NCI-H2029 (cell line): ENCODE data around the gene APOBEC2.

Source experiments
- DNase-seq: peaks from one replicate; lab custom pipeline; 2025; lab: John Stamatoyannopoulos, UW

APOBEC2 gene

DNA sequence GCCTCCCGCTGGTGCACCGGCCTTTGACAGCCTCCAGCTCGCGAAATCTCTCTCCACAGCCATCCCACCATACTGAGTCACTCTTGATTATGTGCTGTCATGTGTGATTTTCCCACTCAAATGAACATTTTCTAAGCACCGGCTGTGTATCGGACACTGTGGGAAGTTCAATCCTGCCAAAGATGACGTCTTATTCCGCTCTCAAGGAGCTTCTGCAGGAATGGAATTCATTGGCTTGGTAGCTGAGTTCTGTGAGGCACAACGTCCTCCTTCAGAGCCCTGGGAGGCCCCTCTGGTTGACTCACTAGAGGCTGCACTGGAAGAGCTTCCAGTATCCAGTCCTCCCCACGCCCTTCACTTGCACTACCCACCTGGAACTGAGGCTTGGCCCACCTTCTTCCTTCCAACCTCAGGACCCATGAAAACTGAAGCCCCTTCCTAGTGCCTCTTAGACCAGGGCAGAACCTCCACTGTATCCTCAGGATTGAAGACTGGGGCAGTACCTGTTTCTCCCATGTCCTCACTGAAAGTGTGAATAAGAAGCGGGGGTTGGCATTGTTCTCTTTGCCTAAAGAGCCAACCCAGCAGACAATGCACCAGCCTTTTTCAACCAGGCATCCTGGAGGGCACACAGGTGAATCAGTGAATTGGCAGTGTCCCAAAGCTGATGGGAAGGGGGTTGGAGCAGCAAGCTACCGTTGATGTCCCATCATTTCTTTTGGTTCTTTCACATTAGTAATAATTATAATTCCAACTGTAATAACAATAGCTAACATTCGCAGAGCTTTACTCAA, 15.7 kb upstream of the APOBEC2 start:
- no peak for DNase-seq

DNA sequence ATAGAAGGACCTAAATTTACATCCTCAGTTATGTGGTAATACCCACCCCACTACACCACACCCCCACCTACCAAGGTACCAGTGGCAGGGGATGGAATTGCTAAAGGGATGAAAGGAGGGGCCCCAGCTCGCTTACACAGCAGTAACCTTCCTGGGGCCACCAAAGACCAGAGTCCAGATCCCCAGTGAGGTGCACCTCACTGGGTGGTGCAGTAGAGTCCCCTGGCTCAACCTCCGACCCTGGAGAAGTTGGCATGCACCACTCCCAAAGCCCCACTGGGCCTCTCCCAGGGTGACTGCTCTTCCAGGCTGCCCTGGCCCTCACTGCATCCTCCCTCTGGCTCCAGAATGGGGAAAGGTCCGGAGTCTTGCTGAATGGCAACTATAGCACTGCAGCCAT, 14.8 kb upstream of the APOBEC2 start:
- no peak for DNase-seq

DNA sequence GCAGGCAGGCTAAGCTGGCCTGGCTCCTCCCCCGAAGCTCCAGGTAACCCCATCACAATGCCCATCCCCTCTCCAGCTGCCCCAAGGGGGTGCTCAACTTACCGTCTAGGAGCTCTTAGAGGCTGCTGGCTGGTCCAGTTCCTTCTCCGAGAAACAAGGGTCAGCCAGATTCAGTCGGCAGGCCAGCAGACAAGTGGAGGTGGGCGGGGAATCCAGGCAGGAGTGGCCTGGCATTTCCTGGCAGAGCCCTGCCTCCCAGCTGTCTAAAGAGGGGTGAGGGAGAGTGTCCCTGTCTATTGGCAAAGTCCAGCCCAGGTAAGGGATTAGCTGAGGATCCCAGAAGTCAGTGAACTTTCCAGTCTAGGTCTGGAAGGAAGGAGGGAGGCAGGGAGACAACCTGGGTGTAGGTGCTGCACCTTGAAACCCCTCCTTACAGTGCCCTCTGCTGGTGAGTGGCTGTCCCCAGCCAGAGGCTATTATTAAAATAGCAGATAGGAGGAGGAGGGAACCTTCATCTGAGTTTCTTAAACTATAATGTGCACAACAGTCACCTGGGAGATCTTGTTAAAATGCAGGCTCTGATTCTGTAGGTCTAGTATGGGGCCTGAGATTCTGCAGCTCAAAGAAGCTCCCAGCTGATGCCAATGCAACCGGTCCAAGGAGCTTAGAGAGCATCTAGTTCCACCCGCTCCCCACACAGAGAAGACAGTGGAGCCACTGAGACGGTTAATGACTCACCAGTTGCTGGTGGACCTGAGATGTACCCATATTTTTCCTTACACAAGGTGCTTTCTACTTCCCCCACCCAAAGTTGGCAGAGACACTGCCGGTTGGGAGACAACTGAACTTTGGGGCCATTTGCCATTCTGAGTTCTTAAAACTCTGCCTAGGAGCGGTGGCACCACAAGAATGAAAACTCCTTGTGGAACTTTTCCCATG, 13.7 kb upstream of the APOBEC2 start, which contains the start of gene UNC5CL:
TSS of gene UNC5CL (minus strand) at position 162 of the 939 bp plus-strand sequence. CDS start 4,147 bp downstream, outside the sequence.
- peak; percentile 55 for DNase-seq

DNA sequence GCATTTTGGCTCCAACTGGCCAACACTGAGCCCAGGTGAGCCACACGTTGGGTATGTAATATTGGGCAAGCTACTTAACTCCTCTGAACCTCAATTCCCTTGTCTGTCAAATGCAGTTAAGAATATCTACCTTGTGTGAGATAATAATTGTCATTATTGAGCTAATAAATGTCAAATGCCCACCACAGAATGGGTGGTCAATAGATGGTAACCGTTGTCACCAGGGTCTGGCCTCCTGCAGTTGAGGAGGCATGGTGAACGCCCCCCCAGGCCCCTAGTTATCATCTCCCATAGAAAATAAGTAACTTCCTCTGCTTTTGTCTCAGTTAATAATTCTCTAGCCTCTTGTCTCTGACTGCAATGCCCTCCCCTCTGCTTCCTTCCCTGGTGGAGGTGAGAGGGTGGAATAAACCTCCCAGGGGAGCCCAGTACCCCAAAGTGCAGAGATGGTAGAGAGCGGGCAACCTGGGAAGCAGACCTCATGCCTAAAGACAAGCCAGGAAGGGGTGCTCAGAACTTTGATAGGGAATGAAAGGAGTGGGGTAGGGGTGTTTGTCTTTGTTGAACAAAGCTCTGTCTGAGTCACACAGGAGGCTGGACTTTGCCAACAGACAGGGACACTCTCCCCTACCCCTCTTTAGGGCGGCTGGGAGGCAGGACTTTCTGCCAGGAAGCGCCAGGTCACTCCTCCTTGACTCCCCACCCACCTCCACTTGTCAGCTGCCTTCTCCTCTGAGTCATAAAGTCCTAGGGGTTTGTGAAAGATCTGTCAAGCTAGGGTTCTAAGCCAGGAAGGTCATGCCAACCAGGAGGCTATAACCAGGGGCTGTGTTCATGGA, 12.7 kb upstream of the APOBEC2 start:
- peak; percentile 27 for DNase-seq

DNA sequence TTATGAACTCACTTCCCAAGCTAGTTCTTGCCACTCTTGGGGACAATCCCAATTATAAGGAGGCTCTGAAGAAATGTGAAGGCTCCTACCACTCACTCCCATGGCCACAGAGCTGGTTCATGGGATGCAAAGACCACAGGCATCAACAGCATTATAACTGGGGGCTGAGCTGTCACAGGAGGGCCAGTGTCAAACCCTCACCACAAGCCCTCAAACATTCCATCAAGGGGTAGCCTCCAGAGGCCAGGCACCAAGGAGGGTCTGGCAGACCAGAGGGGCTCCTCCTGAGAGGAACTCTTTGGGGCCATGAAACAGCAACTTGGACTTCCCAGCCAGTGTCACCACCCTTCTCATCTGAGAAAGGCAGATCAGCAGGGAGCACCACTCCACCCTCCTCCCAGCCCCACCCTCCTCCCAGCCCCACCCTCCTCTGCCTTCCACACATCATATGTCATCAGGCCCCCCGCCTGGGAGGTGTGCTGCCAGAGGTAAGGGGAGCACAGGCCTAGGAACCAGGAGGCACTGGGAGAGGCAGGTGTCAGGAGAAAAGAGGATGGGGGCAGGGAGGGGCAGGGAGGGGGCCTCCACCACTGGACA, 12.0 kb upstream of the APOBEC2 start:
- DNase-seq, result no peak

DNA sequence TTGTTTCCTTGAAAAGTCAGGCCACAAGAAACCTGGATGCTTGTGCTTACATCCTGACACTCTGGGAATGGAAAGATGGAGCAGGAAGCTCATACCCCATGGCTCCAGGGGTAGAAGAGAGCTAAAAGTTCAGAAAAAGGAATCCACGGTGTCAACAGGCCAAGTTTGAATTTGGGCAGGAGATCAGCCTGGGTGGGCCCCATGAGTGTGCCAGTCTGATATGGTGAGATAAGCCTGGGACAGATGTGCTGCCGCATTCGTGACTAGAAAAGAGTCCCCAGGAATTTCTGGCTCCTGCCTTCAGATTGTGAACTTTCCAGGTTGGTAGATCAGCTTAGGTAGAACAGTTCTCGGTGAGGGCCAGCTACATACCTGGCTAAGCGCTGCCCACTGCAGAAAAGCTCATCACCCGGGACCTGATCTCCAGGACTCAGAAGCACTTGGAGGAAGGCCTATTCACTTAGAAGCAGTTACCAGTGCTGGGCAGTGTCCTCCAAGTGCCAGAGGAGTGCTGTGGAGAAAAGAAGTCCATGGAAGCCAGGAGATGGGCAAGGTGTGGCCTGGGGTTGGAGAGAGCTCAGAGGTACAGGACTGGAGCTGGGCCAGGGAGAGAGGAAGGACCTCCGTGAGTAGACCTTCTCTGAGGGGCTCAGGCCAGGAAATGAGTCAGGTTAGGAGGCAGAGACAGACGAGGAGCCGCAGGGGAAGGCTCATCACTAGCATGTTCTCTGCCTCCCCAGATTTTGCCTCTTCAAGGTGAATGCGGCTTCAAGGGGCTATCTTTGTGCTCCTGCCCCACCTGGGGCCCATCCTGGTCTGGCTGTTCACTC, 10.6 kb upstream of the APOBEC2 start, which contains the start of gene TSPO2:
TSS of gene TSPO2 (plus strand) at position 242 of the 830 bp plus-strand sequence. CDS start at position 761, 519 bp downstream.
- no peak for DNase-seq

DNA sequence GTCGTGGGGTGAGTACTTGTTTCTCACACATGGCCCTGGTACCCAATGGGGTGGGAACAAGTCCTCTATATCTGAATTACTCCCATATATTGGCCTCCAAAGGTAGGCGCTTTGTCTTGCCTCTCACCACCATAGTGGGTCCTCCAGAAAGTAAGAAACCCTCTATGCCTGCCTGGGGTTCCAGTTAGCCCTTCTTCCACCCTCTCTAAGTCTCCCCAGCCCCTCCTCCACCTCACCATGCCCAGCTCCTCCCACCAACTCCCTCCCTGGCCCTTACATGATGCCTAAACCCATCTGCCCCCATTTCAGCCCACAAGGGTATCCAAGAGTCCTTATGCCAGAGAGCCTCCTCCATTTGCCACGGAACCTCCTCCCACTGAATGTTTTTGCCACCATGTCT, 9.9 kb upstream of the APOBEC2 start:
- DNase-seq, result no peak

DNA sequence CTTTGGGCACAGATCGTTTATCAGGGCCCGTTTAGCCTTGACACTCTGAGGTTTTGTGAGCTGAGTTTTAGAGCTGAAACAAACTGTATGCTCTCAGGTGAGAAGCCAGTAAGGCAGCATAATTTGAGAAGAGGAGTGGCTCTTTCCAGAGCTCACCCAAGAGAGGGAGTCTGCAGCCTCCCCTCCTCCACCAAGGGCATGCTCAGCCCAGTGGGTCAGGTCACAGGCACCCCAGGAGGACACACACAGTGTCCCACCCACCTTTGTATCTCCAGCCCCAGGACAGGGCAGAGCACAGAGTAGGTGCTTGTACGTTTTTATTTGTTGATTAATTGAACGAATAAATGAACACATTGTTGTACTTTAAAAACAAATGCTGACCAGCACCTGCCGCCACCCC, 7.3 kb upstream of the APOBEC2 start:
- DNase-seq, result no peak

DNA sequence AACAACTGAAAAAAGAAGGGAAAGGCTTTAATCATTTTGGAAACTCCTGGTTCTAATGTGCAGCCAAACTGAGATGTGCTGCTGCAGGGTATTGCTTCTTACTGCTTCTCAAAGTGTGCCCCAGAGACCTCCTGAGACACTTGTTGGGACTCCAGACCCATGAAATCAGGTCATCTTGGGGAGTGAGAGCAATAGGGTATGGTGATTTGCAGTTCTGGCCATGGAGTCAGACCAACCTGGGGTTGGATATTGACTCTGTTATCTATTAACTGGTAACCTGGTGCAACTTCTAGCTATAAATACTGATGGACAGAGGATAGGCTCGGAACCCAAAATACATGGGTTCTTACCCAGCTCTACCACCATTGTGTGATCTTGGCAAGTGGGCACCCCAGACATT, 6.9 kb upstream of the APOBEC2 start:
- DNase-seq, result no peak

DNA sequence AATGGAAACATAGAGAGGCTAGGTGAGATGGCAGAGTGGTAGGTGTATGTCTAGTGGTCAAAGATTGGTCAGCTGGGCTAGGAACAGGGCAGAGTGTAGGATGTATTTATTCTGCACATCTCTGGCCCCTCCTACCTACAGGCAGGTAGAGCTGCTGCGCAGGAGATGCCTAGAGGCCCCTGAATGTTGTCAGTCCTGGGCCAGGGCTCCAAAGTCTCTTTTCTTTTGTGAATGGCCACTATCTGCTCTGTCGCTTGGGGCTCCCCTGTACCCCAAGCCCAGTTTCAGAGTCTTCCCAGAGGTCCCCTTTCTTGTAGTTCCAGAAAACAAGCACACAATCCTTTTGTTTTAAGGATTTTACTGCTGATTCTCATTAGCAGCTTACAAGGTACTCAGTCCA, 5.7 kb upstream of the APOBEC2 start:
- no peak for DNase-seq

DNA sequence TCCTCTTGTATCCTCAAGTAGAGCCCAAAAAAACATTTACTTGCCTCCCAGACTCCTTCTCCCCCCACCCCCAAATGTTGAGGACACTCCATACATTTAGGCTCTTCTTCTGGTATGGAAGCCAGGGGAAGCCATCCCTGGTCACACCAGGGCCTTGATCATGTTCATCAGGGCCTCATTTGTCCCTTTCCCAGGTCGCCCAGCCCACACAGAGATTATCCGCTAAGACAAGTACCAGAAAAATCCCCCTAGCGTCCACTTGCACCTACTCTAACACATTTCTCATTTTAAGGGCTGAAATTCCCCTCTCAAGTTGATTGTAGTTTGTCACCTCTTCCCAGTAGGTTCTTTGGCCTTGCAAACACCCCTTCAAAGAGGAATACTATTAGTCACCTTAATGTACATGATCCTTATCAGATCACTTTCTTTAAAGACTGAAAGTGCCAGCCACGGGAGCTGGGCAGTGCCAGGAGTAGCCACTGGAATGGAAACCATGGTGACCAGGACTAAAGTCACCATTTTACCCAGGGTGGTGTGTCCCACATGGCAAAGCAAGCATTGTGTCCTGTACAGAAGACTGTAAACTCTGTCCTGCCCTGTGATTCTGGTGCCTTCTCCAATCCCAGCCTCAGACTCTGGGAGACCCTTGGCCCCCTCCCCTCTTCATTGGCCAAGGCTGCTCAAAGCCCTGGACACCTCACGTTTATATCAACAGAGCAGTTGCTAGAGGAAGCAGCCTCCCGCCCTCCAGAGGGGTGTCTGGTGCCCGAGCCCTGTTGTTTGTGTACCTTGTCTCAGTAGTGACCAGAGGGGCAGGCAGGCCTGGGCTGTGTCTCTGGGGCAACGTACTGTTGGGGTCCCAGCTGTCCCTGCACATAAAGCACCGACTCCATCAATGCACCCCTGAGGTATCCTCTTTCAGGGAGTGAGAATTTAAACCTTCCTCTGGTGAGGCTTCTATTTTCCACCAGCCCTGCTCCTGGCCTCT, 5.0 kb upstream of the APOBEC2 start:
- no peak for DNase-seq

DNA sequence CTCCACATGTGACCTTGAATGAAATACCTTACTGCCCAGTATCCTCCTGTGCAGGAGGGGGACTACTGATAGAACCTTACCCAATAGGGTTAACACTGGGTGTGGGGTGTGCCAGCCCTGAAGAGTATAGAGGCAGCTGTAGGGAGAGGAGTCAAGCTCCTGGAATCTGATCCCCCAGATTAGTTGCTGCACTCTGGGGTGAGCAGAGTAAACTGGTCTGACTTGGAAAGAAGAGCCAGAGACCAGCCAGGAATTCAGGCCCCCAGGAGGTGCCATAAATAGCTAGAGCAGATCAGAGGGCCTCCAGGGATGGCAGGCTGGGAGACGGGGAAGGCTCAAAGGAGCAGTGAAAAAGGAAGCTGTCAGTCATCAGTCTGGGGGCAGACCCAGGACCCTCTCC, 3.5 kb upstream of the APOBEC2 start:
- DNase-seq, result no peak

DNA sequence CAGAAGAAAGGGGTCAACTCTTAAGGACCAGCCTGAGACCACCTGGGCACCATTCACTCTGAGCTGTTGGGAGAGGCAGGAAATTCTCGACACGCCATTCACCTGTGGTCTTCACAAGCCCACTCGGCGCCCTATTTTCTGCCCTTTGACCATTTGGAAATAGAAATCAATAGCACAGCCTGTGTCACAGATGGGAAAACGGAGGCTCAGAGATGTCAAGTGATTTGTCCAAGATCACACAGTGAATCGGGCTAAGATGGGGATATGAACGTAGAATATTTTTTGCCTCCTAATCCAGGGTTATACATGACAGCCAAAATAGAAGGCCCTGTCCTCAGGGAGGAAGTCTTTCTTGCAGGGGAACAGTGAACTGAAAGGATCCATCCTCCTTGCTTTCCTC, 3.0 kb upstream of the APOBEC2 start:
- no peak for DNase-seq

DNA sequence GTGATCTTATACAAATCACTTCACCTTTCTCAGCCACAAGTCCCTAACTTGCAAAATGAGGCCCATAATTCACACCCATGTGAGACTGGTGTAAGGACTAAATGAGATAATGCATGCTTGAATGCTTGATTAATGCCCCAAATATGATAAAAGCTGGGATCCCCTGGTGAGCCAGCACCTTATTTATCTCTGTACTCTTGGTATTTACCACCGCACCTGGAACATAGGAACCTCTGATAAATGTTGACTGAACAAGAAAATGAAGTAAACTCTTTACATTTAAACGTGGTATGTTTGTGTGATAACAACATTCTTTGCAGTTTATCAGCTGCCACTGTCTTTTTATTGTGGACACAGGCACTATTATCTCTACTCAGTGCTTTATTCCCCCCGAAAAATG, 2.5 kb upstream of the APOBEC2 start:
- DNase-seq, result no peak

DNA sequence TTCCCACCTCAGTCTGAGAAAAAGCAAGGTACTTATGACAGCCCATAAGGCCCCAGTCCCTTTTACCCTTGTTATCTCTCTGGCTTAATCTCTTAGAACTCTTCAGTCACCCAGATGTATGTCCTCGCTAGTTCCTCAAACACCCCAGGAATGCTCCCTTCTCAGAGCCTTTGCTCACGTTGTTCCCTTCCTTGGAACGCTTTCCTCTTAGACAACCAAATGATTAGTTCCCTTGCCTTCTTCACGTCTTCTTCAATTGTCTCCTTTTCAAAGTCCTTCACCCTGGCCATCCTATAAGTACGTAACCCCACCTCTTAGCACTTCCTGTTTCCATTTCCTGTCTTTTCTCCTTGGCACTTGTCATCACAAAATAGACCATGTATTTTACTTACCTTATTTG, 1.1 kb upstream of the APOBEC2 start:
- DNase-seq, result peak; percentile 10

DNA sequence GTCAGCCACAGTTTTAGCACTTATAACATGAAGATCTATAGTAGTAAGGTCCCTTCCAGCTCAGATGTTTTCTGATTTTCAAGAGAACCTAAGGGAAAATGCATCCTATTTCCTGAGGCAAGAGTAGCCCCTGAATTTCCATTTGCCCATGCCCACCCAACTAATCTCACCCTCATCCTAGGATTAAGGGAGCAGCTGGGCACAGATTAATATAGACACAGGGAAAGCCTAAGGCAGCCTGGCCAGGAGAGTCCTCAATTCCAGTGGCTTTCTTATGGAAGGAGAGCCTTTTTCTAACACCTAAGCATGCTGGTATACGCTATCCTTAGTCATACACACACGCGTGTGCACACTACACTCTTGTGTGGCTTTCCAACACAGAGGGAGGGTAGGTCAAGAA, 1.5 kb downstream of the APOBEC2 start:
- no peak for DNase-seq

DNA sequence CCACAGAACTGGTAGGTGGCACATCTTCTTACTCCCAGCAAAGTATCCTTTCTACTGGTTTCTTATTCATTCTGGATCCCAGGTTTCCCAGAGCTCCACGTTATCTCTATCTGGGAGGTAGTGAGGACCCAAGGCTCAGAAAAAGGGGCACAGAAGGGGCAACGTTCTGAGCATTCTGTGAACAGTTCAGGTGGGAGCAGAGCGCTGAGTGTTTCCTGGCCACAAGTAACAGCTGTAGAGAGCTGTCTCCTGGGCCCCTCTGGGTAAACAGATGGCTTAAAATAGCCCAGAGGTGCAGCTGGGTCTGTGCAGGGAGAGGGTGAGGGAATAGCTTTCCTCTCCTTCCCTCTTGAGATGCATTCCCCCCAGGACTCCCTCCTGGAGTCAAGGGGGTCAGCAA, 2.1 kb downstream of the APOBEC2 start:
- DNase-seq, result no peak

DNA sequence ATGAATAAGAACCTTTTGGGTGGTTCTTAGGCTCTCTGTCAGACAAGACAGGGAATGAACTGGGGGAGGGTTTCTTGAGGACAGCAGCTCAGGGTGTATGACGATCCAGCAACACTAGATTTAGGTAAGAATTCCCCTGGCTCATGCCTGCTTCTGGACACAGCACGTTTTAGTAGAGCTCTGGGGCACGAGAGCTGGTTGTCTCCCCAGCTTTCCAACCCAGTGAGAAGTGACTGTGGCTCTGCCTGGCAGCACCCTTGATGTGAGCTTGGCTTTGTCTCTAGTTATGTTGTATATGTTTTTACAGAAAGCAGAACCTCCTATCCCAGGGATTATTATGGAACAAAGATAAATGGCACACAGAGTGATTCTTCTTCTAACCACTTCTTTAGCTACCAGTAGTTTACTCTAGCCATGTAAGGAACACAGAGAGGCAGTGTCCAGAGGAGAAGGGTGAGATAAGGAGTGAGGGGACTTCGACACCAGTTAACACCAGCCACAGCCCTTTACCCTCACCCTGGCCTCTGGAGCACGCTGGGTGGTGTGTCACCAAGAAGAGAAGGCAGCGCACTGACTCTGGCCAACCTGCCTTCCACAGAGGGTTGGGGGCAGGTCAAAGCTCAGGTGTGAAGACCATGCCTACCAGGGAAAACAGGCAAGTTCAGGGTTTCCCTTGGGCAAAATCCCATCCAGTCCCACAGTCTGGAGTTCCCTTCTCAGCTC, 3.9 kb downstream of the APOBEC2 start:
- no peak for DNase-seq

DNA sequence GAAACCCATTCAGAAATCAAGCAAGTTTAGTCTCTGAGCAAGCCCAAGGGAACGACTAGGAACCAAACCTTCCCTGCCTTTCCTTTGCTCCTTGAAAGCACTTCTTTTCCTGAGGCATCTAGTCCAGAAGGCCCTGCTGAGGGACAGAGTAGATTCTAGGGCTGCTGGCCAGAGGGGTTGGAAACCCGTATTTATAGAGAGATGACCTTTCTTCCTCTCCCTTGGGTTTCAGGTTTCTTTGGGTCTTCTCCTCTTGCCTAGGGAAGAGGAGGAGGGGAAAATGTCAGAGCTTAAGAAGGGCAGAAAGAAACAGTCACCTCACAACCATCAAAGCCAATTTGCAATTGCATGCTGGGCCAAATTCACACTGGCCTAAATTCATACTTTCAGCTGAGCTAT, 5.8 kb downstream of the APOBEC2 start:
- no peak for DNase-seq
